Uterus (tissue), 4 donors: ENCODE measurements around the gene ACBD5. TPM values are rescaled to one million over a fixed set of nuclear protein-coding genes. Genes with fewer than 3 reads are reported as not detected.

Source experiments
- DNase-seq, 2 donors: peaks; one replicate each; pipeline ENCODE4 v3.0.0-alpha.2; 2019 to 2020
- H3K27ac ChIP-seq, 2 donors: fragments of 200-600 bp; sonication (generic); 1 replicate in 1 of 2; 2 replicates in 1 of 2; pipeline ENCODE4 v1.5.1; 2016 to 2018
- H3K27me3 ChIP-seq, 2 donors: fragments of 200-600 bp; sonication (generic); one replicate each; pipeline ENCODE4 v1.5.1; 2018 to 2019; ENCODE audit warnings: control low read depth in 1 of 2
- H3K36me3 ChIP-seq, 2 donors: fragments of 200-600 bp; sonication (generic); one replicate each; pipeline ENCODE4 v1.5.1; 2019; ENCODE audit warnings: control low read depth in 1 of 2
- H3K4me1 ChIP-seq, 2 donors: fragments of 200-600 bp; sonication (generic); one replicate each; pipeline ENCODE4 v1.5.1; 2018 to 2019; ENCODE audit warnings: control low read depth in 1 of 2
- H3K4me3 ChIP-seq, 2 donors: fragments of 200-600 bp; sonication (generic); 1 replicate in 1 of 2; 2 replicates in 1 of 2; pipeline ENCODE4 v1.5.1; 2018 to 2019; ENCODE audit warnings: mild to moderate bottlenecking in 1 of 2
- H3K9me3 ChIP-seq, 2 donors: fragments of 200-600 bp; sonication (generic); one replicate each; pipeline ENCODE4 v1.5.1; 2019; ENCODE audit warnings: control low read depth in 1 of 2
- POLR2A ChIP-seq, 2 donors: fragments of 450-650 bp; IDR thresholded peaks; one replicate each; pipeline ENCODE4 v1.6.1; 2016; ENCODE audit warnings: antibody characterized with exemption in 2 of 2, mild to moderate bottlenecking in 1 of 2, moderate library complexity in 1 of 2
- intact Hi-C: fragments of 100-400 bp; cut with DNase I; formaldehyde crosslinking; loops from one replicate; pipeline ENCODE4 v1.15.1; 2023; ENCODE audit warnings: low total_unique reads
- total RNA-seq, 4 donors: library from RNA; depleted of rRNA in 3 of 4; stranded (reverse); fragments of >200 nt in 3 of 4; gene quantifications; one replicate each; pipeline versions ENCODE4 v1.1.0 to v1.2.4, GENCODE V29; 2014 to 2023
- TF ChIP-seq, protein P1 (sequence below), 4 experiments: fragments of 200-600 bp in 2 of 4; fragments of 450-650 bp in 2 of 4; sonication (generic) in 2 of 4; IDR thresholded peaks; one replicate each; pipeline ENCODE4 v1.5.1; 2016 to 2019; ENCODE audit warnings: antibody characterized with exemption in 4 of 4, mild to moderate bottlenecking in 2 of 4, moderate library complexity in 1 of 4
- donor health status: DM: yes; HTN: yes; CAD: no.

ACBD5 gene
- total RNA-seq, 4 donors from 2014 or later, result 12.8 to 27.0 (median 17.6) TPM

GRCh38 chr10:27248215-27248614 lies 7.6 kb upstream of the ACBD5 start:
- Histone ChIP-seq H3K36me3 (no peaks in the 10 kb centered on the region), H3K27ac (no peak overlapping the region), H3K4me1 (no peaks in the 10 kb centered on the region), H3K4me3 (no peak overlapping the region), H3K9me3 (no peaks in the 10 kb centered on the region), H3K27me3 (no peaks in the 10 kb centered on the region)
- intact Hi-C loops, result no loop called here
- DNase-seq, result no peak
- TF ChIP-seq, protein P1, sequence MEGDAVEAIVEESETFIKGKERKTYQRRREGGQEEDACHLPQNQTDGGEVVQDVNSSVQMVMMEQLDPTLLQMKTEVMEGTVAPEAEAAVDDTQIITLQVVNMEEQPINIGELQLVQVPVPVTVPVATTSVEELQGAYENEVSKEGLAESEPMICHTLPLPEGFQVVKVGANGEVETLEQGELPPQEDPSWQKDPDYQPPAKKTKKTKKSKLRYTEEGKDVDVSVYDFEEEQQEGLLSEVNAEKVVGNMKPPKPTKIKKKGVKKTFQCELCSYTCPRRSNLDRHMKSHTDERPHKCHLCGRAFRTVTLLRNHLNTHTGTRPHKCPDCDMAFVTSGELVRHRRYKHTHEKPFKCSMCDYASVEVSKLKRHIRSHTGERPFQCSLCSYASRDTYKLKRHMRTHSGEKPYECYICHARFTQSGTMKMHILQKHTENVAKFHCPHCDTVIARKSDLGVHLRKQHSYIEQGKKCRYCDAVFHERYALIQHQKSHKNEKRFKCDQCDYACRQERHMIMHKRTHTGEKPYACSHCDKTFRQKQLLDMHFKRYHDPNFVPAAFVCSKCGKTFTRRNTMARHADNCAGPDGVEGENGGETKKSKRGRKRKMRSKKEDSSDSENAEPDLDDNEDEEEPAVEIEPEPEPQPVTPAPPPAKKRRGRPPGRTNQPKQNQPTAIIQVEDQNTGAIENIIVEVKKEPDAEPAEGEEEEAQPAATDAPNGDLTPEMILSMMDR (IDR thresholded peaks at IDR 0.05), result no peak
- no peak for TF ChIP-seq POLR2A (IDR thresholded peaks at IDR 0.05)

DNA sequence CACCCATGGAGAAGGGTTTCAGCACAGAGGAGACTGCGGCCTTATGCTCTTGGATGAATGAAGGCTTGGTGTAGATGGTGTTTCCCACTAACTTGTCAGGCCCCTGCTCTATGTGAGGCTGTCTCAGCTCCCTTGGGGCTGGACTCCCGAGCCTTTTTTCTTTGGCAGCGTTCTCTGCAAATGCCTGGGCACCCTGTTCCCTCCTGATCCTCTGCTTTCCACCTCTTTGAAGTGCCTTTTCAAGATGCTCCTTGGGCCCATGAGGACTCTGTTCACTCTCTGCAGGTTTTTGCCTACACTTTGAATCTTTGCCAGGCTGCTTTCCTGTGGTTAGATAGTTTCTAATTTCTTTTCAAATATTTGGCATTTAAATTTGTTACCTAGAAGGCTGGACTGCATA lies 6.8 kb upstream of the ACBD5 start:
- intact Hi-C loops, result no loop called here
- TF ChIP-seq, protein P1 (IDR thresholded peaks at IDR 0.05), result no peak
- no peak for TF ChIP-seq POLR2A (IDR thresholded peaks at IDR 0.05)
- no peaks in the 10 kb centered on the region for H3K4me1 ChIP-seq
- H3K4me3 ChIP-seq, result no peak overlapping the region
- no peaks in the 10 kb centered on the region for H3K36me3 ChIP-seq
- H3K27ac ChIP-seq, result no peak overlapping the region
- no peaks in the 10 kb centered on the region for H3K27me3 ChIP-seq
- H3K9me3 ChIP-seq, result no peaks in the 10 kb centered on the region
- no peak for DNase-seq

GRCh38 chr10:27247006-27247405 lies 6.4 kb upstream of the ACBD5 start:
- no peaks in the 10 kb centered on the region for H3K9me3 ChIP-seq
- no peaks in the 10 kb centered on the region for H3K27me3 ChIP-seq
- no peak for DNase-seq
- H3K36me3 ChIP-seq, result no peaks in the 10 kb centered on the region
- intact Hi-C loops, result no loop called here
- no peaks in the 10 kb centered on the region for H3K4me1 ChIP-seq
- H3K27ac ChIP-seq, result no peak overlapping the region
- TF ChIP-seq POLR2A (IDR thresholded peaks at IDR 0.05), result no peak
- TF ChIP-seq, protein P1 (IDR thresholded peaks at IDR 0.05), result no peak
- no peak overlapping the region for H3K4me3 ChIP-seq

- no peaks in the 10 kb centered on the region for H3K27me3 ChIP-seq
- H3K36me3 ChIP-seq, result no peaks in the 10 kb centered on the region
- no peak for TF ChIP-seq POLR2A (IDR thresholded peaks at IDR 0.05)
- TF ChIP-seq, protein P1 (IDR thresholded peaks at IDR 0.05), result no peak
- intact Hi-C loops, result no loop called here
- no peaks in the 10 kb centered on the region for H3K9me3 ChIP-seq
- DNase-seq, result no peak
- no peak overlapping the region for H3K4me3 ChIP-seq
- H3K4me1 ChIP-seq, result peaks cover 0 to 6% of the 10 kb centered on the region in 2 donors
- H3K27ac ChIP-seq, result no peak overlapping the region
Measured at GRCh38 chr10:27245836-27246235, 5.2 kb upstream of the ACBD5 start.

GRCh38 chr10:27244976-27245375 lies 4.4 kb upstream of the ACBD5 start:
- no peak for TF ChIP-seq POLR2A (IDR thresholded peaks at IDR 0.05)
- TF ChIP-seq, protein P1 (IDR thresholded peaks at IDR 0.05), result no peak
- Histone ChIP-seq H3K4me3 (no peak overlapping the region), H3K9me3 (no peaks in the 10 kb centered on the region), H3K27me3 (no peaks in the 10 kb centered on the region), H3K36me3 (no peaks in the 10 kb centered on the region), H3K4me1 (peaks cover 0 to 6% of the 10 kb centered on the region in 2 donors), H3K27ac (no peak overlapping the region)
- intact Hi-C loops, result no loop called here
- no peak for DNase-seq
